ENCODE results near the gene LTC4S. TPM values are rescaled to one million over a fixed set of nuclear protein-coding genes. Genes with fewer than 3 reads are reported as not detected.
"Not testable (repeated sequence)": the region's sequence is repeated elsewhere in the genome, so short reads cannot be mapped to it uniquely, and the experiment has no call there.

LTC4S gene, protein sequence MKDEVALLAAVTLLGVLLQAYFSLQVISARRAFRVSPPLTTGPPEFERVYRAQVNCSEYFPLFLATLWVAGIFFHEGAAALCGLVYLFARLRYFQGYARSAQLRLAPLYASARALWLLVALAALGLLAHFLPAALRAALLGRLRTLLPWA
- 10 to 100 TPM; 13.9 to 16.1 TPM for total RNA-seq
- long read RNA-seq, partial matches to known transcripts: 0 of 1 reads
- long read RNA-seq, other reads (novel, unspliced or antisense): 0 of 1 reads

DNA sequence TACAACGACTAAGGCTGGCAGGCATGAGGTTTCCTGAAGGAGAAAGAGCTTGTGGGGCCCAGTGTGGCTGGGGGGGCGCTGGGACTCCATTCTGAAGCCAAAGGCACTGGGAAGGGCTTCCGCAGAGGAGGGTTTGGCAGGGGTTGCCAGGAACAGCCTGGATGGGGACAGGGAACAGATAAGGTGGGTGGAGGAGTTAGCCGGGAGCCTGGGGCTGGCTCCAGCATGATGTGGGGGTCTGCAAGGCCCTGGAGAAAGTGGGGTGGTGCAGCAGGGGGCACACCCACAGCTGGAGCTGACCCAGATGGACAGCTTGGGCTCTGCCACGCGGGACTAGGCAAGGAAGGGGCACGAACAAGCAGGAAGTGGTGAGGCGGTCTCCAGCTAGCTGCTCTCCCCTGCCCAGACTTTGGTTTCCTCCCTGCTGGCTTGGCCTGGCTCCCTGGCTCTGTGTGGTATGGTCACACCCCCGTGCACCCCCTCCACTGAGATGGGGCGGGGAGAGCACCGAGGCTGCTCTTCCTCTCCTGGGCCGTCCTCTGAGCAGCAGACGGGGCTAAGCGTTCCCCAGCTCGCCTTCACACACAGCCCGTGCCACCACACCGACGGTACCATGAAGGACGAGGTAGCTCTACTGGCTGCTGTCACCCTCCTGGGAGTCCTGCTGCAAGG, at the start of gene LTC4S:
LTC4S (plus strand) TSS at position 519 of the 672 bp plus-strand sequence; CDS start at position 614, 95 bp downstream.
- intact Hi-C loops (cut with DNase I): no loop called here
- ATAC-seq (peak; percentile 72 to 74), DNase-seq (peak; percentile 93)

DNA sequence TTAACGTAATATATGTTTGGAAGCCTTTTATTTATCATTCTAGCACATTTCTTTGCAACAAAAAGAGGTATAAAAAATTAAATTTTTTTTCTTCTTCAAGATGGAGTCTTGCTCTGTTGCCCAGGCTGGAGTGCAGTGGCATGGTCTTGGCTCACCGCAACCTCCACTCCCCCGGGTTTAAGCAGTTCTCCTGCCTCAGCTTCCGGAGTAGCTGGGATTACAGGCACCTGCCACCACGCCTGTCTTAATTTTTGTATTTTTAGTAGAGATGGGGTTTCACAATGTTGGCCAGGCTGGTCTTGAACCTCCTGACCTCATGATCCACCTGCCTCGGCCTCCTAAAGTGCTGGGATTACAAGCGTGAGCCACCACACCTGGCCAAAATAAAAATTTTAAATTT, 49.7 kb upstream of the LTC4S start:
- intact Hi-C loops (cut with DNase I); DNase-seq; ATAC-seq: not testable (repeated sequence)

DNA sequence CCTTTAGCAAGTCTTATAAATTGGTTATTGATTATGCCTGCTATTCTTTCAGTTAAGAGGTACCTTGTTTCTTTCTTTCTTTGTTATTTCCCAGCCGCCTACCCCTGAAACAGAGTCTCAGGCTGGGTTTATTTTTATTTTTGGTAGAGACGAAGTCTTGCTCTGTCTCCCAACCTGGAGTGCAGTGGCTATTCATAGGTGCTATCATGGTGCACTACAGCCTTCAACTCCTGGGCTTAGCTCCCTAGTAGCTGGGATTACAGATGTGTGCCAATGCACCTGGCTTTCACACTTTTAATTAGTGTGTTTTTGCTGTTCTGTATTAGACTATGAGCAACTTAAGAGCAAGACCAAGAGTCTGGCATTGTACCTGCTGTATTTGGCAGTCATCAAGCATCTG, 46.9 kb upstream of the LTC4S start:
- ATAC-seq (no peak), DNase-seq (no peak)
- intact Hi-C loops (cut with DNase I): no loop called here

DNA sequence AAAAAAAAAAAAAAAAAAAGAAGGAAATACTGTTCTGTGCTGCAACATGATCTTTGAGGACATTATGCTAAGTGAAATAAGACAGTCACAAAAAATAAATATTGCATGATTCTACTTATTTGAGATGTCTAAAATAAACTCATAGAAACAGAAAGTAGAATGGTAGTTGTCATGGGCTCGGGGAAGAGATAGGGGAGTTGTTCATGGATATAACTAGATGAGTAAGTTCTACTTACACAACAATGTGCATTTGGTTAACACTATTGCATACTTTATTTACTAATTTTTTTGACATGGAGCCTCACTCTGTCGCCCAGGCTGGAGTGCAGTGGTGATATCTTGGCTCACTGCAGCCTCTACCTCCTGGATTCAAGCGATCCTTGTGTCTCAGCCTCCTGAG, 46.0 kb upstream of the LTC4S start:
- DNase-seq: no peak
- no peak for ATAC-seq
- intact Hi-C loops (cut with DNase I): no loop called here

DNA sequence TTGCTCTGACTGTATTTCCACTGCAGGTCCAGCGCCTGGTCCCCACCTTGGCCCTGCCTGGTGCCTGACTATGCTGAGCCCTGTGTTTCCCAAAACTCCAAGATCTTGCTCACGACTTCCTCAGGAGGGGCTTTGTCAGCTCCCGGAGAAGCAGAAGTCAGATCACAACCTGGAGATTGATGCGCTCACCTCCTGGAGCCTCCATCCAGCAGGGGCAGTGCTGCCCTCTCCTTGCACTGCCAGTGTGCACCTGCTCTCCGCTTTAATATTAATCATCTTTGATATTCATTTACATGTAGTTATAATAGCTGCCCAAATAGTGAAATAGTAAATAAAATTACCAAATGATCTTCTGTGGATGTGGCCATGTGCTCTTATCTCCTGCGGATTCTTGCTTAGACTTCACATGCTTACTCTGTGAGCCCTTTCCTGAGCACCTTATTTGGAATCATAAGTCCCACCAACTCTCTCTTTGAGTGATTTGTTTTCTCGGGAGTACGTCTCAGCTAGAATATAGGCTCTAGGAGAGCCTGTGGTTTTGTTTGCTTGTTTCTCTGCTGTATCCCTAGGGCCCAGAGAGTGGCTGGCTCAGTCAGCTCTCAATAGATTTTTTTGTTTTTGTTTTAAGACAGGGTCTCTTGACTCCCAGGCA, 43.8 kb upstream of the LTC4S start:
- ATAC-seq (no peak), DNase-seq (no peak)
- intact Hi-C loops (cut with DNase I): loop anchor here in 1 of 2 donors (10.0 kb wide), 1 partner anchor 55 kb away; the partner anchor contains the start of gene CANX

GRCh38 chr5:179753971-179754370, 39.8 kb upstream of the LTC4S start:
- ATAC-seq (no peak), DNase-seq (no peak)
- intact Hi-C loops (cut with DNase I): loop anchor here in 1 of 2 donors (10.0 kb wide), 1 partner anchor 59 kb away; the partner anchor contains the start of gene CANX

DNA sequence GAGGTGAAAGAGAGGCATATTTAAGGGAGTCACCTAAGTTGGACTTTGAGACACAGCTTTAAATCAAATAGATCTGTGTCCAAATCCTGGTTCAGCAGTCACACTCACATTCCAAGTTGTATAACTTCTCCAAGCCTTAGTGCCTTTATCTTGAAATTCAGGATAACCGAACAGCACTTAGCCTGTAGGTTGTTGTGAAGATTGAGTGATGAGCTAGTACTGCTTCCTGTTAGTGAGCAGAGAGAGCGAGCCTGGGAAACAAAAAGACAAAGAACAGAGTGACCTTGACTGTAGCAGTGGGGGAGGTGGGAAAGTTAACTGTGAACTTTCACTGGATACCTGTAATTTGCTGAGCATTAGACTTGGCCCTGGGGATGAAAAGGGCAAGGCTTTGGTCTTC, 38.8 kb upstream of the LTC4S start:
- intact Hi-C loops (cut with DNase I): loop anchor here in 1 of 2 donors (10.0 kb wide), 1 partner anchor 60 kb away; the partner anchor contains the start of gene CANX
- ATAC-seq (peak; percentile 41 to 43), DNase-seq (no peak)

GRCh38 chr5:179758955-179759354, 34.8 kb upstream of the LTC4S start:
- no peak for DNase-seq

DNA sequence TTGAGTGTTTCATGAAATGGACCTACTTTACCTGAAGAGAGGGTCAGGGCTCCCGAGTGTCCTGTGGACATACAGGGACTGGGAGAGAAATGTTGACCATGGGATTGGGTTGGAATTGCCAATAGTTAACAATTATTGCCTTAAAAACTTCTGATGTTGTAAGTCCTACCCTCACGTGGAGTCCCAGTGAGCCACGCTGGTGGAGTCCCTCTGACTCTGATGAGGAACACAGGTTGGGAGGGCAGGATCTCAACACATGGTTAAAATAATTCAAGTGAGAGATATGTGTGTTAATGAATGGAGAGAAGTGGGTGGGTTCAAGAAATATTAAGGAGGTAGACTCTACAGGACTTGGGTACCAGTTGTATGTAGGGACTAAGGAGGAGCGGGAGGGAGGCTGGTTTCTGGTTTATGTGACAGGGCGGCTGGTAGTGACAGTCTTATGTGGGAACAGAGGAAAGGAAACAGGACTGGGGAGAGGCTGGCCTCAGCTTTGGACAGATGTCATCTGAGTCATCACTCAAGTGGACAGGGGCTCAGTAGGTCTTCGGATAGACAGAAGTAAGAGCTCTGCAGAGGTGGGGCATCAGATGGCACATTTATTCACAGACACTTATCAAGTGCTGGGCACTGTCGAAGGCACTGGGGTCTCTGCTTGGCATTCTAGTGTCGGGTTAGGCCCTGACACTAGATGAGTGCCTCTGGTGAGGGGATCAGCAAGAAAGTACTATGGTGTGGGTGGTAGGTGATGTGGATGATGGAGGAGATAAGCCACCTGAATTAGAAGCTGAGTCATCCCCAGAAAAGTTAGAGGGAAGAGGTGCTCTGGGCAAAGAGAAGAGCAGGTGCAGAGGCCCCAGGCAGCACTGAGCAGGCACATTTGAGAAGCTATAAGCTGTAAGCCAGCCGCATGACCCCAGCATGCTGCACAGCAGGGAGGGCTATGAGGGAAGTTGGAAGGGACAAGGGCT, 33.9 kb upstream of the LTC4S start:
- intact Hi-C loops (cut with DNase I): loop anchor here in 1 of 2 donors (10.0 kb wide), 1 partner anchor 65 kb away; the partner anchor contains the start of gene CANX
- ATAC-seq (peak in 1 of 2 donors; percentile 69), DNase-seq (no peak)

More at GRCh38 chr5:179758955-179759354, 34.8 kb upstream of the LTC4S start:
- intact Hi-C loops (cut with DNase I): loop anchor here in 1 of 2 donors (10.0 kb wide), 1 partner anchor 64 kb away; the partner anchor contains the start of gene CANX
- ATAC-seq: no peak

GRCh38 chr5:179762079-179762780, 31.6 kb upstream of the LTC4S start:
- DNase-seq (no peak), ATAC-seq (peak in 1 of 2 donors; percentile 2)
- intact Hi-C loops (cut with DNase I): loop anchor here in 1 of 2 donors (2.0 kb wide), 1 partner anchor 35 kb away; no protein-coding TSS in a partner anchor

- DNase-seq (no peak), ATAC-seq (no peak)
- intact Hi-C loops (cut with DNase I): loop anchor here in 1 of 2 donors (2.0 kb wide), 1 partner anchor 34 kb away; no protein-coding TSS in a partner anchor
Measured at GRCh38 chr5:179762781-179763176, 31.0 kb upstream of the LTC4S start.

GRCh38 chr5:179763215-179763945, 30.4 kb upstream of the LTC4S start:
- intact Hi-C loops (cut with DNase I): loop anchor here in 1 of 2 donors (2.0 kb wide), 1 partner anchor 33 kb away; no protein-coding TSS in a partner anchor

DNA sequence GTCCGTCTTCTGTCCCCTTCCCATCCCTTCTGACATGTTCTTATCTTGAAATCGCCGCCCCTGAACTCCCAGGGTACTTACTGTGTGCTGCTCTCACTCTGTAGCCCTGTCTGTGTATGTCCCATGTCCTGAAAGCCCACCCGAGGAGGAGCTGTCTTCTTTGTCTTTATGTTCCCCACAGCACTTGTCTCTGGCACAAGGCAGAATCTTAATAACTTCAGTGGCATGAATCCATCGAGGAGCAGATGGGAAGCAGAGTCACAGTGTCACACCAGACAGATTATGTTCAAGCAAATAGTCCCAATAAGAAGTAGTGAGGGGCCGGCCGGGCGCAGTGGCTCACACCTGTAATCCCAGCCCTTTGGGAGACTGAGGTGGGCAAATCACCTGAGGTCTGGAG, 29.7 kb upstream of the LTC4S start:
- intact Hi-C loops (cut with DNase I): no loop called here
- ATAC-seq: no peak
- DNase-seq: no peak

More at GRCh38 chr5:179763215-179763945, 30.4 kb upstream of the LTC4S start:
- ATAC-seq (peak; percentile 59 to 79), DNase-seq (peak; percentile 66)

DNA sequence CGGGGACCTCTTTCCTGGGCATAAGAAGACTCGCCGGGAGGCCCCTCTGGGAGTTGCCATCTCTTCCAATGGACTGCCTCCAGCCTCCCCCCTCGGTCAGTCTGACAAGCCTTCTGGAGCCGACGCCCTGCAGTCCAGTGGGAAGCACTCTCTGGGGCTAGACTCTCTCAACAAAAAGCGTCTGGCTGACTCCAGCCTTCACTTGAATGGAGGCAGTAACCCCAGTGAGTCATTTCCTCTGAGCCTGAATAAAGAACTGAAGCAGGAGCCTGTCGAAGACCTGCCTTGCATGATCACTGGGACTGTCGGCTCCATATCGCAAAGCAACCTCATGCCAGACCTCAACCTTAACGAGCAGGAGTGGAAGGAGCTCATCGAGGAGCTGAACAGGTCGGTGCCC, 28.4 kb upstream of the LTC4S start:
- ATAC-seq (peak; percentile 32 to 83), DNase-seq (peak; percentile 83)
- intact Hi-C loops (cut with DNase I): no loop called here

DNA sequence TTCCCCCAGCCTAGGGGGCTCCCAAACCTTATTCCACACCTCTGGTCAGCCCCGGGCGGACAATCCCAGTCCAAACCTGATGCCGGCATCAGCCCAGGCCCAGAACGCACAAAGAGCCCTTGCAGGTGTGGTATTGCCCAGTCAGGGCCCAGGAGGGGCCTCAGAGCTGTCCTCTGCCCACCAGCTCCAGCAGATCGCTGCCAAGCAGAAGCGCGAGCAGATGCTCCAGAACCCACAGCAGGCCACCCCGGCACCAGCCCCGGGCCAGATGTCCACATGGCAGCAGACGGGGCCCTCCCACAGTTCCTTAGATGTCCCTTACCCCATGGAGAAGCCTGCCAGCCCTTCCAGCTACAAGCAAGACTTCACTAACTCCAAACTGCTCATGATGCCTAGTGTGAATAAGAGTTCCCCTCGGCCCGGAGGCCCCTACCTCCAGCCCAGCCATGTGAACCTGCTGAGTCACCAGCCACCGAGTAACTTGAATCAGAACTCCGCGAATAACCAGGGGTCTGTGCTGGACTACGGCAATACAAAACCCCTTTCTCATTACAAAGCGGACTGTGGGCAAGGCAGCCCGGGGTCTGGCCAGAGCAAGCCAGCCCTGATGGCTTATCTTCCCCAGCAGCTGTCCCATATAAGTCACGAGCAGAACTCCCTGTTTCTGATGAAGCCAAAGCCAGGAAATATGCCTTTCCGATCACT, 27.6 kb upstream of the LTC4S start:
- DNase-seq: no peak
- intact Hi-C loops (cut with DNase I): no loop called here

GRCh38 chr5:179766726-179767455, 26.9 kb upstream of the LTC4S start:
- DNase-seq (no peak), ATAC-seq (no peak)
- intact Hi-C loops (cut with DNase I): no loop called here

More for the DNA sequence above, 27.6 kb upstream of the LTC4S start:
- ATAC-seq: peak in 1 of 2 donors; percentile 3
